Hepatocyte (in vitro differentiated cells): ENCODE data around the gene TMC5. TPM values are rescaled to one million over a fixed set of nuclear protein-coding genes. Genes with fewer than 3 reads are reported as not detected.
"Not testable (repeated sequence)": the region's sequence is repeated elsewhere in the genome, so short reads cannot be mapped to it uniquely, and the experiment has no call there.

Source experiments
- DNase-seq: peaks from one replicate; pipeline ENCODE4 v3.0.0-alpha.2; 2016; ENCODE audit warnings: low spot score
- H2AFZ ChIP-seq: fragments of 200-600 bp; sonication (generic); 2 replicates; pipeline ENCODE4 v1.6.0; 2016; ENCODE audit warnings: antibody characterized with exemption, mild to moderate bottlenecking
- H3K27ac ChIP-seq: fragments of 200-600 bp; sonication (generic); 2 replicates; pipeline ENCODE4 v1.5.1; 2016; ENCODE audit warnings: mild to moderate bottlenecking
- H3K27me3 ChIP-seq: fragments of 200-600 bp; sonication (generic); 2 replicates; pipeline ENCODE4 v1.6.1; 2016
- H3K36me3 ChIP-seq: fragments of 200-600 bp; sonication (generic); replicated peaks from 2 replicates; pipeline ENCODE4 v1.5.1; 2016; ENCODE audit warnings: low read depth; ENCODE audit not compliant: insufficient read depth
- H3K4me1 ChIP-seq: fragments of 200-600 bp; sonication (generic); 2 replicates; pipeline ENCODE4 v1.5.1; 2016; ENCODE audit warnings: mild to moderate bottlenecking, moderate library complexity; ENCODE audit not compliant: insufficient read depth
- H3K4me2 ChIP-seq: fragments of 200-600 bp; sonication (generic); 2 replicates; pipeline ENCODE4 v1.6.0; 2016
- H3K4me3 ChIP-seq: fragments of 200-600 bp; sonication (generic); 2 replicates; pipeline ENCODE4 v1.5.1; 2016; ENCODE audit warnings: mild to moderate bottlenecking
- H3K79me2 ChIP-seq: fragments of 200-600 bp; sonication (generic); 2 replicates; pipeline ENCODE4 v1.6.0; 2017; ENCODE audit warnings: mild to moderate bottlenecking
- H3K9me2 ChIP-seq: fragments of 200-600 bp; sonication (generic); replicated peaks from 2 replicates; pipeline ENCODE4 v1.6.0; 2017; ENCODE audit warnings: mild to moderate bottlenecking; ENCODE audit not compliant: insufficient read depth
- H3K9me3 ChIP-seq: fragments of 200-600 bp; sonication (generic); 2 replicates; pipeline ENCODE4 v1.5.1; 2016; ENCODE audit warnings: low read depth, mild to moderate bottlenecking
- H4K20me1 ChIP-seq: fragments of 200-600 bp; sonication (generic); 2 replicates; pipeline ENCODE4 v1.6.0; 2016; ENCODE audit warnings: mild to moderate bottlenecking; ENCODE audit not compliant: insufficient read depth, poor library complexity, severe bottlenecking
- EZH2 ChIP-seq: fragments of 200-600 bp; sonication (generic); IDR thresholded peaks from 2 replicates; pipeline ENCODE4 v1.6.1; 2016; ENCODE audit warnings: antibody characterized with exemption, mild to moderate bottlenecking, borderline replicate concordance
- EZH2phosphoT487 ChIP-seq: fragments of 200-600 bp; sonication (generic); IDR thresholded peaks from one replicate; pipeline ENCODE4 v1.6.1; 2018; ENCODE audit warnings: antibody characterized with exemption, mild to moderate bottlenecking, low read depth, moderate library complexity; ENCODE audit not compliant: unreplicated experiment, severe bottlenecking
- WGBS: methylation state at CpG from one replicate; pipeline ENCODE4 v1.1.6; 2016; ENCODE audit warnings: low lambda C conversion rate; ENCODE audit errors: missing lambda C conversion rate; 5-methylcytosine and 5-hydroxymethylcytosine counted together
- polyA plus RNA-seq: library from polyadenylated mRNA; unstranded; fragments of >200 nt; fragmentation: Nextera tagmentation; extraction: Ambion mirVana; gene quantifications from 2 replicates; pipeline ENCODE4 v1.2.1, GENCODE V29; 2016
- total RNA-seq: library from RNA; depleted of rRNA; stranded (reverse); fragments of >200 nt; gene quantifications from 2 replicates; pipeline ENCODE4 v1.2.3, GENCODE V29; 2014
- TF ChIP-seq, protein P1 (sequence below): fragments of 200-600 bp; sonication (generic); IDR thresholded peaks from 2 replicates; pipeline ENCODE4 v1.5.1; 2016; ENCODE audit warnings: antibody characterized with exemption, mild to moderate bottlenecking; ENCODE audit not compliant: poor library complexity

The TMC5 gene, protein sequence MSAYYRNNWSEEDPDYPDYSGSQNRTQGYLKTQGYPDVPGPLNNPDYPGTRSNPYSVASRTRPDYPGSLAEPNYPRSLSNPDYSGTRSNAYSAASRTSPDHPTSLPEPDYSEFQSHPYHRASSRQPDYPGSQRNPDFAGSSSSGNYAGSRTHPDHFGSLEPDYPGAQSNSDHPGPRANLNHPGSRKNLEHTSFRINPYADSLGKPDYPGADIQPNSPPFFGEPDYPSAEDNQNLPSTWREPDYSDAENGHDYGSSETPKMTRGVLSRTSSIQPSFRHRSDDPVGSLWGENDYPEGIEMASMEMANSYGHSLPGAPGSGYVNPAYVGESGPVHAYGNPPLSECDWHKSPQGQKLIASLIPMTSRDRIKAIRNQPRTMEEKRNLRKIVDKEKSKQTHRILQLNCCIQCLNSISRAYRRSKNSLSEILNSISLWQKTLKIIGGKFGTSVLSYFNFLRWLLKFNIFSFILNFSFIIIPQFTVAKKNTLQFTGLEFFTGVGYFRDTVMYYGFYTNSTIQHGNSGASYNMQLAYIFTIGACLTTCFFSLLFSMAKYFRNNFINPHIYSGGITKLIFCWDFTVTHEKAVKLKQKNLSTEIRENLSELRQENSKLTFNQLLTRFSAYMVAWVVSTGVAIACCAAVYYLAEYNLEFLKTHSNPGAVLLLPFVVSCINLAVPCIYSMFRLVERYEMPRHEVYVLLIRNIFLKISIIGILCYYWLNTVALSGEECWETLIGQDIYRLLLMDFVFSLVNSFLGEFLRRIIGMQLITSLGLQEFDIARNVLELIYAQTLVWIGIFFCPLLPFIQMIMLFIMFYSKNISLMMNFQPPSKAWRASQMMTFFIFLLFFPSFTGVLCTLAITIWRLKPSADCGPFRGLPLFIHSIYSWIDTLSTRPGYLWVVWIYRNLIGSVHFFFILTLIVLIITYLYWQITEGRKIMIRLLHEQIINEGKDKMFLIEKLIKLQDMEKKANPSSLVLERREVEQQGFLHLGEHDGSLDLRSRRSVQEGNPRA
- total RNA-seq (2.9 and 3.1 TPM in 2 replicates), polyA plus RNA-seq (3.3 and 4.0 TPM in 2 replicates)

GRCh38 chr16:19417640-19418039 lies at the start of gene TMC5:
TSS of gene TMC5 (plus strand) at chr16:19417883. CDS start at chr16:19440039, 22,156 bp downstream.
- H3K36me3 ChIP-seq = no peaks in the 10 kb centered on the region
- no peak within 1 kb of the TSS for H3K4me3 ChIP-seq
- H2AFZ ChIP-seq = no peak within 1 kb of the TSS
- H3K4me2 ChIP-seq = no peak within 1 kb of the TSS
- H3K9me3 ChIP-seq = no peaks in the 10 kb centered on the region
- no peaks in the 10 kb centered on the region for H3K9me2 ChIP-seq
- H3K27me3 ChIP-seq = no peaks in the 10 kb centered on the region
- no peaks in the 10 kb centered on the region for H4K20me1 ChIP-seq
- H3K27ac ChIP-seq = no peak within 1 kb of the TSS
- no peak for DNase-seq
- 61% methylated on average over 12 of the region's 12 CpGs for WGBS
- no peaks in the 10 kb centered on the region for H3K4me1 ChIP-seq
- H3K79me2 ChIP-seq = no peaks in the 10 kb centered on the region
- TF ChIP-seq, protein P1, sequence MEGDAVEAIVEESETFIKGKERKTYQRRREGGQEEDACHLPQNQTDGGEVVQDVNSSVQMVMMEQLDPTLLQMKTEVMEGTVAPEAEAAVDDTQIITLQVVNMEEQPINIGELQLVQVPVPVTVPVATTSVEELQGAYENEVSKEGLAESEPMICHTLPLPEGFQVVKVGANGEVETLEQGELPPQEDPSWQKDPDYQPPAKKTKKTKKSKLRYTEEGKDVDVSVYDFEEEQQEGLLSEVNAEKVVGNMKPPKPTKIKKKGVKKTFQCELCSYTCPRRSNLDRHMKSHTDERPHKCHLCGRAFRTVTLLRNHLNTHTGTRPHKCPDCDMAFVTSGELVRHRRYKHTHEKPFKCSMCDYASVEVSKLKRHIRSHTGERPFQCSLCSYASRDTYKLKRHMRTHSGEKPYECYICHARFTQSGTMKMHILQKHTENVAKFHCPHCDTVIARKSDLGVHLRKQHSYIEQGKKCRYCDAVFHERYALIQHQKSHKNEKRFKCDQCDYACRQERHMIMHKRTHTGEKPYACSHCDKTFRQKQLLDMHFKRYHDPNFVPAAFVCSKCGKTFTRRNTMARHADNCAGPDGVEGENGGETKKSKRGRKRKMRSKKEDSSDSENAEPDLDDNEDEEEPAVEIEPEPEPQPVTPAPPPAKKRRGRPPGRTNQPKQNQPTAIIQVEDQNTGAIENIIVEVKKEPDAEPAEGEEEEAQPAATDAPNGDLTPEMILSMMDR = no peak
- TF ChIP-seq EZH2 (no peak), EZH2phosphoT487 (no peak)

- H3K4me3 ChIP-seq, H3K4me2 ChIP-seq, H3K27ac ChIP-seq, H2AFZ ChIP-seq, H3K4me1 ChIP-seq, DNase-seq, H3K79me2 ChIP-seq, H3K9me2 ChIP-seq, H3K27me3 ChIP-seq, H4K20me1 ChIP-seq, H3K9me3 ChIP-seq, H3K36me3 ChIP-seq: not testable (repeated sequence)
- 87% methylated on average over 7 of the region's 7 CpGs for WGBS
These were observed 45.1 kb upstream of the TMC5 start for GRCh38 chr16:19372541-19372940.

DNA sequence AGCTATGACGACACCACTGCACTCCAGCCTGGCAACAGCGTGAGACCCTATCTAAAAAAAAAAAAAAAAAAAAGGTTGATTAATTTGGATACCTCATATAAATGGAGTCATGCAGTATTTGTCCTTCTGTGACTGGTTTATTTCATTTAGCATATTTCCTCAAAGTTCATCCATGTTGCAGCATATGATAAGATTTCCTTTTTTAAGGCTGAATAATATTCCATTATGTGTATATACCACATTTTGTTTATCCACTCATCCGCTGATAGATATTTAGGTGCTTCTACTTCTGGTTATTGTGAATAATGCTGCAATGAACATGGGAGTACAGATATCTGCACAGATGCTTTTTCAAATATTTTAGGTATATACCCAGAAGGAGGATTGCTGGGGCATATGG lies 43.3 kb upstream of the TMC5 start:
- H3K9me3 ChIP-seq = no peaks in the 10 kb centered on the region
- no peak for DNase-seq
- TF ChIP-seq, protein P1 = no peak
- TF ChIP-seq EZH2phosphoT487 = no peak
- no peak for TF ChIP-seq EZH2
- H3K9me2 ChIP-seq = no peaks in the 10 kb centered on the region
- H3K36me3 ChIP-seq = no peaks in the 10 kb centered on the region
- no peaks in the 10 kb centered on the region for H4K20me1 ChIP-seq
- over 99% methylated on average over 3 of the region's 3 CpGs for WGBS
- no peaks in the 10 kb centered on the region for H3K4me1 ChIP-seq
- H3K4me3 ChIP-seq = no peak overlapping the region
- no peaks in the 10 kb centered on the region for H3K27me3 ChIP-seq
- H3K4me2 ChIP-seq = no peak overlapping the region
- H2AFZ ChIP-seq = no peak overlapping the region
- H3K79me2 ChIP-seq = no peaks in the 10 kb centered on the region
- no peak overlapping the region for H3K27ac ChIP-seq
